Upper lobe of left lung (tissue), 4 donors: ENCODE results near the gene TTLL6.

Experiments
- POLR2A ChIP-seq, 4 donors: fragments of 450-650 bp; IDR thresholded peaks; one replicate each; pipeline ENCODE4 v1.5.1; 2016 to 2017; ENCODE audit warnings: antibody characterized with exemption in 4 of 4, mild to moderate bottlenecking in 2 of 4
- POLR2AphosphoS5 ChIP-seq, 2 donors: sonication (generic); formaldehyde crosslinking; IDR thresholded peaks; one replicate each; pipeline ENCODE4 v1.5.1; 2017; ENCODE audit warnings: antibody characterized with exemption in 2 of 2

GRCh38 chr17:48835971-48836370, 18.9 kb upstream of the TTLL6 start:
- TF ChIP-seq POLR2AphosphoS5 (IDR thresholded peaks at IDR 0.05): no peak
- no peak for TF ChIP-seq POLR2A (IDR thresholded peaks at IDR 0.05)
